ENCODE results near the gene VHLL. TPM values are rescaled to one million over a fixed set of nuclear protein-coding genes. Genes with fewer than 3 reads are reported as not detected.

VHLL gene
- total and polyA plus RNA-seq, 2 of the 13 experiments (the other 11 are each of a cell fraction or from before 2014, with no cell fraction given): 0.24 TPM; not detected in 1

- TF ChIP-seq, protein P1, sequence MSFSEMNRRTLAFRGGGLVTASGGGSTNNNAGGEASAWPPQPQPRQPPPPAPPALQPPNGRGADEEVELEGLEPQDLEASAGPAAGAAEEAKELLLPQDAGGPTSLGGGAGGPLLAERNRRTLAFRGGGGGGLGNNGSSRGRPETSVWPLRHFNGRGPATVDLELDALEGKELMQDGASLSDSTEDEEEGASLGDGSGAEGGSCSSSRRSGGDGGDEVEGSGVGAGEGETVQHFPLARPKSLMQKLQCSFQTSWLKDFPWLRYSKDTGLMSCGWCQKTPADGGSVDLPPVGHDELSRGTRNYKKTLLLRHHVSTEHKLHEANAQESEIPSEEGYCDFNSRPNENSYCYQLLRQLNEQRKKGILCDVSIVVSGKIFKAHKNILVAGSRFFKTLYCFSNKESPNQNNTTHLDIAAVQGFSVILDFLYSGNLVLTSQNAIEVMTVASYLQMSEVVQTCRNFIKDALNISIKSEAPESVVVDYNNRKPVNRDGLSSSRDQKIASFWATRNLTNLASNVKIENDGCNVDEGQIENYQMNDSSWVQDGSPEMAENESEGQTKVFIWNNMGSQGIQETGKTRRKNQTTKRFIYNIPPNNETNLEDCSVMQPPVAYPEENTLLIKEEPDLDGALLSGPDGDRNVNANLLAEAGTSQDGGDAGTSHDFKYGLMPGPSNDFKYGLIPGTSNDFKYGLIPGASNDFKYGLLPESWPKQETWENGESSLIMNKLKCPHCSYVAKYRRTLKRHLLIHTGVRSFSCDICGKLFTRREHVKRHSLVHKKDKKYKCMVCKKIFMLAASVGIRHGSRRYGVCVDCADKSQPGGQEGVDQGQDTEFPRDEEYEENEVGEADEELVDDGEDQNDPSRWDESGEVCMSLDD (CRISPR knock-in tag; IDR thresholded peaks at IDR 0.05; ENCODE audit: borderline replicate concordance): peak; percentile 20; the same call in 1 of the 2 replicates
- TF ChIP-seq SRSF4 (IDR thresholded peaks at IDR 0.05; ENCODE audit: low read depth, low read length, poor library complexity, severe bottlenecking) (no peak), ZNF12 (CRISPR knock-in tag; IDR thresholded peaks at IDR 0.05) (peak; percentile 52; the same call in 1 of the 2 replicates), RBAK (CRISPR knock-in tag; IDR thresholded peaks at IDR 0.05) (no peak), ZNF83 (CRISPR knock-in tag; IDR thresholded peaks at IDR 0.05; ENCODE audit: borderline replicate concordance) (no peak), PRDM10 (CRISPR knock-in tag; IDR thresholded peaks at IDR 0.05; ENCODE audit: low read depth) (0 out of 2 replicates have a peak, but pooled peaks have one; percentile 53), ZNF3 (CRISPR knock-in tag; IDR thresholded peaks at IDR 0.05) (no peak), RCOR2 (CRISPR knock-in tag; IDR thresholded peaks at IDR 0.05) (0 out of 2 replicates have a peak, but pooled peaks have one; percentile 20), ZNF883 (CRISPR knock-in tag; IDR thresholded peaks at IDR 0.05; ENCODE audit: not compliant biosample characterization) (peak; percentile 68), MED1 (CRISPR knock-in tag; IDR thresholded peaks at IDR 0.05) (peak; percentile 73), MAF1 (CRISPR knock-in tag; IDR thresholded peaks at IDR 0.05; ENCODE audit: borderline replicate concordance) (no peak), ZNF30 (CRISPR knock-in tag; IDR thresholded peaks at IDR 0.05) (no peak), MXD4 (CRISPR knock-in tag; IDR thresholded peaks at IDR 0.05) (peak; percentile 83), ZNF577 (CRISPR knock-in tag; IDR thresholded peaks at IDR 0.05; ENCODE audit: borderline replicate concordance, low read depth) (0 out of 2 replicates have a peak, but pooled peaks have one; percentile 38), PAWR (CRISPR knock-in tag; IDR thresholded peaks at IDR 0.05; ENCODE audit: borderline replicate concordance) (no peak), TERF1 (CRISPR knock-in tag; IDR thresholded peaks at IDR 0.05) (no peak), BCL6 (CRISPR knock-in tag; IDR thresholded peaks at IDR 0.05) (peak; percentile 42; the same call in 1 of the 2 replicates), ATF1 (CRISPR knock-in tag; IDR thresholded peaks at IDR 0.05) (peak; percentile 82)
- TF ChIP-seq, protein P2, sequence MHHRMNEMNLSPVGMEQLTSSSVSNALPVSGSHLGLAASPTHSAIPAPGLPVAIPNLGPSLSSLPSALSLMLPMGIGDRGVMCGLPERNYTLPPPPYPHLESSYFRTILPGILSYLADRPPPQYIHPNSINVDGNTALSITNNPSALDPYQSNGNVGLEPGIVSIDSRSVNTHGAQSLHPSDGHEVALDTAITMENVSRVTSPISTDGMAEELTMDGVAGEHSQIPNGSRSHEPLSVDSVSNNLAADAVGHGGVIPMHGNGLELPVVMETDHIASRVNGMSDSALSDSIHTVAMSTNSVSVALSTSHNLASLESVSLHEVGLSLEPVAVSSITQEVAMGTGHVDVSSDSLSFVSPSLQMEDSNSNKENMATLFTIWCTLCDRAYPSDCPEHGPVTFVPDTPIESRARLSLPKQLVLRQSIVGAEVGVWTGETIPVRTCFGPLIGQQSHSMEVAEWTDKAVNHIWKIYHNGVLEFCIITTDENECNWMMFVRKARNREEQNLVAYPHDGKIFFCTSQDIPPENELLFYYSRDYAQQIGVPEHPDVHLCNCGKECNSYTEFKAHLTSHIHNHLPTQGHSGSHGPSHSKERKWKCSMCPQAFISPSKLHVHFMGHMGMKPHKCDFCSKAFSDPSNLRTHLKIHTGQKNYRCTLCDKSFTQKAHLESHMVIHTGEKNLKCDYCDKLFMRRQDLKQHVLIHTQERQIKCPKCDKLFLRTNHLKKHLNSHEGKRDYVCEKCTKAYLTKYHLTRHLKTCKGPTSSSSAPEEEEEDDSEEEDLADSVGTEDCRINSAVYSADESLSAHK (CRISPR knock-in tag; IDR thresholded peaks at IDR 0.05; ENCODE audit: borderline replicate concordance): no peak; the same call in 1 of the 2 replicates
Measured at GRCh38 chr1:156282479-156283222, 16.5 kb downstream of the VHLL start, which contains the start of gene SMG5 (continued).
